ENCODE results near the gene NTN4. TPM values are rescaled to one million over a fixed set of nuclear protein-coding genes. Genes with fewer than 3 reads are reported as not detected.
"Not testable (repeated sequence)": the region's sequence is repeated elsewhere in the genome, so short reads cannot be mapped to it uniquely, and the experiment has no call there.

The NTN4 gene
- total RNA-seq, 2 experiments from 2014 or later = not detected

GRCh38 chr12:95620171-95620570 lies 170.4 kb downstream of the NTN4 start:
- CTCF ChIA-PET = no interaction called here
- Mint-ChIP-seq H3K36me3 (no peaks in the 10 kb centered on the region), H3K27me3 (no peaks in the 10 kb centered on the region), H3K4me3 (no peak overlapping the region), H3K9me3 (ENCODE audit: low read depth) (no peaks in the 10 kb centered on the region), H3K4me1 (no peaks in the 10 kb centered on the region), H3K27ac (no peak overlapping the region)
- DNase-seq (no peak), ATAC-seq (no peak)

DNA sequence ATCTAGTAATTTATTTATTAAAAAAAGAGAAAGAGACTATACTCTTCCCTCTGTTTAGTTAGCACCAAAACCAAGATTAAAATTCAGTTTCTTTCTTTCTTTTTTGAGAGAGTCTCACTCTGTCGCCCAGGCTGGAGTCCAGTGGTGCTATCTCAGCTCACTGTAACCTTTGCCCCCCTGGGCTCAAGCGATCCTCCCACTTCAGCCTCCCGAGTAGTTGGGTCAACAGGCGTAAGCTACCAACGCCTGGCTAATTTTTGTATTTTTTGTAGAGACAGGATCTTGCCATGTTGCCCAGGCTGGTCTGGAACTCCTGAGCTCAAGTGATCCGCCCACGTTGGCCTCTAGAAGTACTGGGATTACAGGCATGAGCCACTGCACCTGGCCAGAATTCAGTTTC lies 174.1 kb downstream of the NTN4 start:
- H3K36me3 Mint-ChIP-seq; CTCF ChIA-PET; ATAC-seq; H3K4me3 Mint-ChIP-seq; DNase-seq; H3K9me3 Mint-ChIP-seq (ENCODE audit: low read depth); H3K27me3 Mint-ChIP-seq; H3K4me1 Mint-ChIP-seq; H3K27ac Mint-ChIP-seq: not testable (repeated sequence)

DNA sequence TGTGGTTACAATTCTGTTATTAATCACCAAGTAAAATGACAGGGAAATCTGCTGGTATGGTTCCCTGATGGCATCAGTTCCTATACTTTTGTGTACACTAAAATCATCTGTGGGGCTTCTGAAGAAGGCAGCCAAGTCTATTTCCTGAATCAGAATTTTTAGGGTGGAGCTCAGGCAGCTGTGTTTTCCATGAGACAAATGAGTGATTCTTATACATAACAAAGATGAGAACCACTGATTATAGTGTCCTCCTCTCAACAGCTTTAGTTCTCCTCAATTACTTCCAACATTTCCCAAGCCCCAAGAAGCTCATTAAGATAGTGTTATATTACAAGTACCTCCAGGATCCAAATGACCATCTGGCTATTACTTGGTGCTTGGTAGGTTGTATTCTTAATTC lies 174.8 kb downstream of the NTN4 start:
- Mint-ChIP-seq H3K27me3 (no peaks in the 10 kb centered on the region), H3K4me1 (no peaks in the 10 kb centered on the region), H3K9me3 (ENCODE audit: low read depth) (no peaks in the 10 kb centered on the region), H3K27ac (no peak overlapping the region), H3K4me3 (no peak overlapping the region), H3K36me3 (no peaks in the 10 kb centered on the region)
- no peak for DNase-seq
- CTCF ChIA-PET = interaction anchor here (1.0 kb wide), 1 partner anchor 90 kb away, joined by 3 read pairs; no protein-coding TSS in a partner anchor
- no peak for ATAC-seq

DNA sequence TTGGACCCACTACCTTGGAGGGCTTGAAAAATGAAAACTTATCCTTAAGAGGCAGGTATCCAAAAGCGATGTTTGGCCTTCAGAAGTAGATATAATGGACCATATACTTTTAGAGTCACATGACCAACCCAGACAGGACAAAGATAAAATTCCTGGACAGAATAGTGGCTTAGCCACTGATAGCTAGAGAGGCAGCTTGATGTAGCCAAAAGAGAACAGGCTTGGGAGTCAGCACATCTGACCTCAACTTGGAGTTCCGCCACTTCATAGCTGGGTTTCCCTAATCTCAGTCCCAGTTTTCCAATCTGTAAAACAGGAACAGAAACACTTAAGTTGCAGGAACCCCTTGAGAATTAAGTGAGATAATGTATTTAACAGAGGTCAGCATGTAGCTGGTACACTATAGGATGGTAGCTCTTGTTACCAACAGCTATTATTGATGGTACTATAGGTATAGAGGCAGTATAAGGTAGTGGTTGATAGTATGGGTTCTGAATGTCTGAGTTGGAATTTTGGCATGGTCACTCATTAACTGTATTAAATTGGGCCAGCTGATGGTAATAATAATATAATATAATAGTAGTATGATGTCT lies 176.1 kb downstream of the NTN4 start:
- no peaks in the 10 kb centered on the region for H3K4me1 Mint-ChIP-seq
- CTCF ChIA-PET = interaction anchor here (1.0 kb wide), 1 partner anchor 89 kb away, joined by 3 read pairs; no protein-coding TSS in a partner anchor
- no peak for ATAC-seq

DNA sequence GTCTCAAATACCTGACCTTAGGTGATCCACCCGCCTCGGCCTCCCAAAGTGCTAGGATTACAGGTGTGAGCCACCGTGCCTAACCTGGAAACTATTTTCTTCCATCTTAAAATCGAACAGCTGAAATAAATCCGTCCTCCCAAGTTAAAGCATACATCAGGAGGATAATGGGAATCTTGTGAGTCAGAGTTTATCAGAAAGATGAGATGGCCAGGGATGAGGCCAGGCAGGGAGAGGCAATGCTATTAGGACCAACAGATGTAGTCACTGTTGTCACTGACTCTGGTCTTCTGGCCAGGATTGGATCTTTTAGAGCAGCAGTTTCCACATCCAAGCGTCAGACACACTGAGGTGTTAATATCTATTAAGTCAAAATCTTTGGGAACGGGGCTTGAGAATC lies 177.5 kb downstream of the NTN4 start:
- Mint-ChIP-seq H3K4me1 (no peaks in the 10 kb centered on the region), H3K27ac (no peak overlapping the region), H3K4me3 (no peak overlapping the region), H3K36me3 (no peaks in the 10 kb centered on the region), H3K27me3 (no peaks in the 10 kb centered on the region), H3K9me3 (ENCODE audit: low read depth) (no peaks in the 10 kb centered on the region)
- CTCF ChIA-PET = interaction anchor here (0.7 kb wide), 1 partner anchor 97 kb away, joined by 3 read pairs; no protein-coding TSS in a partner anchor
- DNase-seq = no peak
- ATAC-seq = no peak

More for the DNA sequence above, 176.1 kb downstream of the NTN4 start:
- DNase-seq = no peak
- H3K27ac Mint-ChIP-seq = no peak overlapping the region
- no peaks in the 10 kb centered on the region for H3K9me3 Mint-ChIP-seq (ENCODE audit: low read depth)
- H3K4me3 Mint-ChIP-seq = no peak overlapping the region
- H3K27me3 Mint-ChIP-seq = no peaks in the 10 kb centered on the region
- no peaks in the 10 kb centered on the region for H3K36me3 Mint-ChIP-seq

DNA sequence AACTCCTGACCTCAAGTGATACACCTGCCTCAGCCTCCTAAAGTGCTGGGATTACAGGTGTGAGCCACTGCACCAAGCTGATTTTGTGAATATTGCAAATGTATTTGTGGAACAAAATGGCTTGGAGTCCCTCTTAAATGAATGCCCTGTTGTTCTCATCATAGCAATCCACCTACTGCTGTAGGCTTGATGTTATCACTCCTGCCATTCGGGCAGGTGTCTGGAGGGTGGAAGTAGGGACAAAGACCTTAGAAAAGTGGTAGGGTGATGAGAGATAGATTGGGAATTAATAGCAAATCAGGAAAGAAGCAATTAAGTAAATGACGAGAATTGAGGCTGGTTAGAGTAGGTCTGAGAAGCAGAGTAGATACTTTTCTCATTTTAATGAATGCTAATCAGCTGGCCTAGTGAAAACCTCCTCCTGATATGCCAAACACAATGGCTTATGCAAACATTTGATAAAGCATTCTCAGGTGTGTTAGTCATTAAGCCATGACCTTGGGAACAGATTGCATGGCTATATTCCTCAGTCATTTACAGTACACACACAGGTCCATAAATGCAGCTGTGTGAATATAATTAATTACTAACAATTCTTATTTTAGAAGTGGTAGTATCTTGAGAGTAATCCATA lies 178.8 kb downstream of the NTN4 start:
- H3K27ac Mint-ChIP-seq = no peak overlapping the region
- ATAC-seq = no peak
- H3K9me3 Mint-ChIP-seq (ENCODE audit: low read depth) = no peaks in the 10 kb centered on the region
- no peak for DNase-seq
- H3K4me3 Mint-ChIP-seq = no peak overlapping the region
- CTCF ChIA-PET = interaction anchor here (0.6 kb wide), 1 partner anchor 92 kb away, joined by 3 read pairs; no protein-coding TSS in a partner anchor
- H3K36me3 Mint-ChIP-seq = no peaks in the 10 kb centered on the region
- H3K4me1 Mint-ChIP-seq = no peaks in the 10 kb centered on the region
- no peaks in the 10 kb centered on the region for H3K27me3 Mint-ChIP-seq

DNA sequence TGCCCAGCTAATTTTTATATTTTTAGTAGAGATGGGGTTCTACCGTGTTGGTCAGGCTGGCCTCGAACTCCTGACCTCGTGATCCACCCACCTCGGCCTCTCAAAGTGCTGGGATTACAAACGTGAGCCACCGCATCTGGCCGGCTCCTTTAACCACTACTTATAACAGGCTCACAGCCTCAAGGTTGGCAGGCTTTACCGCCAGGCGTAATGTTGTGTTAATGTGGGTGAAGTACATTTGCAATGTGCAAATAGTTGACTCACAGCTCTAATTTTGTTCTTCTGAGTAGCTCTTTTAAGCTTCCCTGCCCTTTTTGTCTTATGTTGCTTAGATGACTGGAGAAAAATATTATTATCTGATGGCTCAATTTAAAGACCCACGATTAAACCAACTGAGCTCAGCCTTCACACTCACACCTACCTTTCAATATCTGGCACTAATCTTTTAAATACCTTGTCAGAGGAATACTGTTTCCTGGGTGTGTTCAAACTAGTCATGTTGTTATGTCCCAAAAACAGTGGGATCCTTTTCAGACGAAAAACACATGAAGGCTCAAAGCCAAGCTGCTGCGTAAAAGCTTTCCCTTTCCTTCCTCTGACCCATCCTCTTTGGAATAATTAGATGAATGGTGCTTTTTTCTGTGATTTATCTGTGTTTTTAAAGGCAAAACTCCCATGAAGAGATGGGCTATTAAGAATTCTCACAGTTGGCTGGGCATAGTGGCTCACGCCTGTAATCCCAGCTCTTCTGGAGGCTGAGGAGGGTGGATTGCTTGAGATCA lies 182.1 kb downstream of the NTN4 start:
- Mint-ChIP-seq H3K4me1 (no peaks in the 10 kb centered on the region), H3K27me3 (peaks cover 3% of the 10 kb centered on the region), H3K36me3 (no peaks in the 10 kb centered on the region), H3K9me3 (ENCODE audit: low read depth) (no peaks in the 10 kb centered on the region), H3K4me3 (no peak overlapping the region), H3K27ac (no peak overlapping the region)
- ATAC-seq = no peak
- no peak for DNase-seq
- CTCF ChIA-PET = no interaction called here

Other genes with a start within 250 kb of the NTN4 start
- gene USP44, start 239.3 kb downstream of the NTN4 start, total RNA-seq = 10 to 100 TPM; 11.1 to 13.7 TPM
- 10 to 100 TPM; 36.6 to 38.3 TPM for gene SNRPF, start 68.2 kb upstream of the NTN4 start, total RNA-seq
- gene CCDC38, start 151.8 kb upstream of the NTN4 start, total RNA-seq = under 1 TPM; 0.12 to 0.50 TPM
- gene AMDHD1, start 152.6 kb upstream of the NTN4 start, total RNA-seq = 1 to 10 TPM; 1.3 to 1.4 TPM
- under 1 TPM; 0.16 to 0.38 TPM for gene HAL, start 205.6 kb upstream of the NTN4 start, total RNA-seq
- 10 to 100 TPM; 42.4 to 52.9 TPM for gene LTA4H, start 244.8 kb upstream of the NTN4 start, total RNA-seq